Neural cell (in vitro differentiated cells): ENCODE data around the gene CREB3L2. TPM values are rescaled to one million over a fixed set of nuclear protein-coding genes. Genes with fewer than 3 reads are reported as not detected.

Source experiments
- H2AFZ ChIP-seq: fragments of 200-600, 300-800 bp; sonication (generic), shearing (Covaris generic); 2 replicates; pipeline ENCODE4 v1.6.0; 2014; ENCODE audit warnings: low read depth, mild to moderate bottlenecking, antibody characterized with exemption, low read length, moderate library complexity
- H3F3A ChIP-seq: fragments of 200-600 bp; shearing (Covaris generic); 2 replicates; pipeline ENCODE4 v1.6.1; 2016; ENCODE audit warnings: mild to moderate bottlenecking, moderate library complexity, mixed read lengths, antibody characterized with exemption, low read length; ENCODE audit not compliant: insufficient read depth, poor library complexity, severe bottlenecking
- H3K27ac ChIP-seq: fragments of 200-600, 300-800 bp; sonication (generic), shearing (Covaris generic); 2 replicates; pipeline ENCODE4 v1.5.1; 2014; ENCODE audit warnings: mild to moderate bottlenecking, low read length, moderate library complexity
- H3K27me3 ChIP-seq: fragments of 300-800, 200-600 bp; sonication (generic), shearing (Covaris generic); 2 replicates; pipeline ENCODE4 v1.6.0; 2014; ENCODE audit warnings: mild to moderate bottlenecking, low read depth, low read length, moderate library complexity; ENCODE audit not compliant: insufficient read depth
- H3K36me3 ChIP-seq: fragments of 300-800, 200-600 bp; sonication (generic), shearing (Covaris generic); 2 replicates; pipeline ENCODE4 v1.5.1; 2014; ENCODE audit warnings: mild to moderate bottlenecking, antibody characterized with exemption, low read length, moderate library complexity; ENCODE audit not compliant: insufficient read depth
- H3K4me2 ChIP-seq: fragments of 300-800, 200-600 bp; sonication (generic), shearing (Covaris generic); 2 replicates; pipeline ENCODE4 v1.6.0; 2014; ENCODE audit warnings: mild to moderate bottlenecking, low read length
- H3K4me3 ChIP-seq: fragments of 300-800, 200-600 bp; sonication (generic), shearing (Covaris generic); 2 replicates; pipeline ENCODE4 v1.5.1; 2014; ENCODE audit warnings: mild to moderate bottlenecking, low read length, moderate library complexity
- H3K79me2 ChIP-seq: fragments of 200-600 bp; shearing (Covaris generic); replicated peaks from 2 replicates; pipeline ENCODE4 v1.6.0; 2014; ENCODE audit warnings: mild to moderate bottlenecking, low read length, moderate library complexity; ENCODE audit not compliant: insufficient read depth
- H3K9ac ChIP-seq: fragments of 300-800, 200-600 bp; sonication (generic), shearing (Covaris generic); 2 replicates; pipeline ENCODE4 v1.6.1; 2016; ENCODE audit warnings: mild to moderate bottlenecking, low read length, mixed read lengths
- H3K9me2 ChIP-seq: fragments of 200-600 bp; shearing (Covaris generic); 2 replicates; pipeline ENCODE4 v1.6.1; 2016; ENCODE audit warnings: mild to moderate bottlenecking, low read length, mixed read lengths; ENCODE audit not compliant: insufficient read depth
- H3K9me3 ChIP-seq: fragments of 200-600, 300-800 bp; sonication (generic), shearing (Covaris generic); 2 replicates; pipeline ENCODE4 v1.6.1; 2016; ENCODE audit warnings: mild to moderate bottlenecking, mixed run types, low read length, moderate library complexity, mixed read lengths
- H4K20me1 ChIP-seq: fragments of 200-600 bp; shearing (Covaris generic); 2 replicates; pipeline ENCODE4 v1.6.1; 2016; ENCODE audit warnings: mild to moderate bottlenecking, mixed run types; ENCODE audit not compliant: insufficient read depth
- EP300 ChIP-seq: fragments of 450-650 bp; conservative IDR thresholded peaks from 2 replicates; pipeline ENCODE4 v1.6.1; 2014; ENCODE audit warnings: antibody characterized with exemption, mild to moderate bottlenecking, moderate library complexity; ENCODE audit not compliant: poor library complexity, severe bottlenecking
- EZH2 ChIP-seq: fragments of 200-600, 300-800 bp; shearing (Covaris generic), sonication (generic); IDR thresholded peaks from 2 replicates; pipeline ENCODE4 v1.6.1; 2014; ENCODE audit warnings: antibody characterized with exemption, low read length, borderline replicate concordance, mild to moderate bottlenecking; ENCODE audit not compliant: insufficient read depth, poor library complexity, severe bottlenecking
- MXI1 ChIP-seq: fragments of 450-650 bp; conservative IDR thresholded peaks from 2 replicates; pipeline ENCODE4 v1.6.1; 2014; ENCODE audit warnings: antibody characterized with exemption, mild to moderate bottlenecking; ENCODE audit not compliant: poor library complexity, severe bottlenecking
- POLR2AphosphoS5 ChIP-seq: IDR thresholded peaks from 2 replicates; pipeline ENCODE4 v1.6.1; 2012
- RAD21 ChIP-seq: fragments of 450-650 bp; conservative IDR thresholded peaks from 2 replicates; pipeline ENCODE4 v1.6.1; 2014; ENCODE audit warnings: antibody characterized with exemption, mild to moderate bottlenecking, moderate library complexity
- SMC3 ChIP-seq: fragments of 450-650 bp; conservative IDR thresholded peaks from 2 replicates; pipeline ENCODE4 v1.6.1; 2014; ENCODE audit warnings: antibody characterized with exemption, mild to moderate bottlenecking, moderate library complexity; ENCODE audit not compliant: poor library complexity
- TAF1 ChIP-seq: IDR thresholded peaks from 2 replicates; pipeline ENCODE4 v1.6.1; 2012; ENCODE audit warnings: low read depth
- polyA plus RNA-seq: library from polyadenylated mRNA; depleted of rRNA; stranded (reverse); fragments of >200 nt; gene quantifications from 2 replicates; pipeline ENCODE4 v1.2.3, GENCODE V29; 2014
- TF ChIP-seq, protein P1 (sequence below): IDR thresholded peaks from 2 replicates; pipeline ENCODE4 v1.6.1; 2012; ENCODE audit warnings: borderline replicate concordance
- TF ChIP-seq, protein P2 (sequence below): fragments of 450-650 bp; IDR thresholded peaks from 2 replicates; pipeline ENCODE4 v1.5.1; 2014; ENCODE audit warnings: antibody characterized with exemption, mild to moderate bottlenecking, moderate library complexity; ENCODE audit not compliant: poor library complexity, severe bottlenecking

Gene CREB3L2
- polyA plus RNA-seq, 1 donor from 2014 or later, result 1.5 TPM

DNA sequence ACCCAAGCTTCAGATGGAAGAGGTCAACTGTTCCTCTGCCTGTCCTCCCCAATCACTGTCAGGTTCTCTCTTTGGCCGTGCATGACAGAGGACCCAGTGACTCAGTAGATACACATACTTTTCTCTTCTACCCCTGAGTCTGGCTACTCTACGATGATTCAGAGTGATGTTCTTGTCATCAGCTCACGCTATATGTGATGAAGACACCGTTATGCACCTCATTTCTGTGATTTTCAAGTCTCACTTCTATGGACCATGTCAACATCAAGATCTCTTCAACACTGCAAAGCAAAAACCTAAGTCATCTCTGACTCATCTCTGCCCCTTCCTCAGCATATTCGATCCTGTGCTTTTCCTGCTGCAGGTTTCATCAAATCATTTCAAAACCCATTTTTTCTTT lies 78.5 kb downstream of the CREB3L2 start:
- Histone ChIP-seq H3F3A (no peaks in the 10 kb centered on the region), H4K20me1 (no peaks in the 10 kb centered on the region), H3K79me2 (no peaks in the 10 kb centered on the region), H3K27me3 (no peaks in the 10 kb centered on the region), H3K4me2 (no peak overlapping the region), H3K9me2 (no peaks in the 10 kb centered on the region), H3K9me3 (peaks cover 3% of the 10 kb centered on the region), H3K9ac (no peak overlapping the region), H3K27ac (no peak overlapping the region), H2AFZ (no peak overlapping the region), H3K36me3 (no peaks in the 10 kb centered on the region), H3K4me3 (no peak overlapping the region)
- TF ChIP-seq, protein P1, sequence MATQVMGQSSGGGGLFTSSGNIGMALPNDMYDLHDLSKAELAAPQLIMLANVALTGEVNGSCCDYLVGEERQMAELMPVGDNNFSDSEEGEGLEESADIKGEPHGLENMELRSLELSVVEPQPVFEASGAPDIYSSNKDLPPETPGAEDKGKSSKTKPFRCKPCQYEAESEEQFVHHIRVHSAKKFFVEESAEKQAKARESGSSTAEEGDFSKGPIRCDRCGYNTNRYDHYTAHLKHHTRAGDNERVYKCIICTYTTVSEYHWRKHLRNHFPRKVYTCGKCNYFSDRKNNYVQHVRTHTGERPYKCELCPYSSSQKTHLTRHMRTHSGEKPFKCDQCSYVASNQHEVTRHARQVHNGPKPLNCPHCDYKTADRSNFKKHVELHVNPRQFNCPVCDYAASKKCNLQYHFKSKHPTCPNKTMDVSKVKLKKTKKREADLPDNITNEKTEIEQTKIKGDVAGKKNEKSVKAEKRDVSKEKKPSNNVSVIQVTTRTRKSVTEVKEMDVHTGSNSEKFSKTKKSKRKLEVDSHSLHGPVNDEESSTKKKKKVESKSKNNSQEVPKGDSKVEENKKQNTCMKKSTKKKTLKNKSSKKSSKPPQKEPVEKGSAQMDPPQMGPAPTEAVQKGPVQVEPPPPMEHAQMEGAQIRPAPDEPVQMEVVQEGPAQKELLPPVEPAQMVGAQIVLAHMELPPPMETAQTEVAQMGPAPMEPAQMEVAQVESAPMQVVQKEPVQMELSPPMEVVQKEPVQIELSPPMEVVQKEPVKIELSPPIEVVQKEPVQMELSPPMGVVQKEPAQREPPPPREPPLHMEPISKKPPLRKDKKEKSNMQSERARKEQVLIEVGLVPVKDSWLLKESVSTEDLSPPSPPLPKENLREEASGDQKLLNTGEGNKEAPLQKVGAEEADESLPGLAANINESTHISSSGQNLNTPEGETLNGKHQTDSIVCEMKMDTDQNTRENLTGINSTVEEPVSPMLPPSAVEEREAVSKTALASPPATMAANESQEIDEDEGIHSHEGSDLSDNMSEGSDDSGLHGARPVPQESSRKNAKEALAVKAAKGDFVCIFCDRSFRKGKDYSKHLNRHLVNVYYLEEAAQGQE, result no peak
- TF ChIP-seq TAF1 (no peak), EZH2 (no peak), SMC3 (no peak), POLR2AphosphoS5 (no peak), EP300 (no peak), MXI1 (no peak), RAD21 (no peak)
- TF ChIP-seq, protein P2, sequence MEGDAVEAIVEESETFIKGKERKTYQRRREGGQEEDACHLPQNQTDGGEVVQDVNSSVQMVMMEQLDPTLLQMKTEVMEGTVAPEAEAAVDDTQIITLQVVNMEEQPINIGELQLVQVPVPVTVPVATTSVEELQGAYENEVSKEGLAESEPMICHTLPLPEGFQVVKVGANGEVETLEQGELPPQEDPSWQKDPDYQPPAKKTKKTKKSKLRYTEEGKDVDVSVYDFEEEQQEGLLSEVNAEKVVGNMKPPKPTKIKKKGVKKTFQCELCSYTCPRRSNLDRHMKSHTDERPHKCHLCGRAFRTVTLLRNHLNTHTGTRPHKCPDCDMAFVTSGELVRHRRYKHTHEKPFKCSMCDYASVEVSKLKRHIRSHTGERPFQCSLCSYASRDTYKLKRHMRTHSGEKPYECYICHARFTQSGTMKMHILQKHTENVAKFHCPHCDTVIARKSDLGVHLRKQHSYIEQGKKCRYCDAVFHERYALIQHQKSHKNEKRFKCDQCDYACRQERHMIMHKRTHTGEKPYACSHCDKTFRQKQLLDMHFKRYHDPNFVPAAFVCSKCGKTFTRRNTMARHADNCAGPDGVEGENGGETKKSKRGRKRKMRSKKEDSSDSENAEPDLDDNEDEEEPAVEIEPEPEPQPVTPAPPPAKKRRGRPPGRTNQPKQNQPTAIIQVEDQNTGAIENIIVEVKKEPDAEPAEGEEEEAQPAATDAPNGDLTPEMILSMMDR, result no peak

GRCh38 chr7:137920637-137921399 lies 81.1 kb downstream of the CREB3L2 start:
- Histone ChIP-seq H3K79me2 (no peaks in the 10 kb centered on the region), H3K27me3 (no peaks in the 10 kb centered on the region), H3K4me3 (no peak overlapping the region), H3K36me3 (no peaks in the 10 kb centered on the region), H3K9me2 (no peaks in the 10 kb centered on the region), H4K20me1 (no peaks in the 10 kb centered on the region), H3K27ac (no peak overlapping the region), H3K9ac (no peak overlapping the region), H3F3A (no peaks in the 10 kb centered on the region), H2AFZ (no peak overlapping the region), H3K4me2 (no peak overlapping the region), H3K9me3 (no peaks in the 10 kb centered on the region)
- TF ChIP-seq EZH2 (no peak), POLR2AphosphoS5 (no peak), TAF1 (no peak)
